BE2C (cell line): ENCODE results near the gene DDX10.

ENCODE experiments used
- DNase-seq: peaks from one replicate; pipeline ENCODE4 v3.0.0-alpha.2; 2020
- H3K27me3 ChIP-seq: fragments of 250-450 bp; sonication (Bioruptor Pico); 2 replicates; pipeline ENCODE4 v1.5.1; 2020; ENCODE audit warnings: mild to moderate bottlenecking
- H3K36me3 ChIP-seq: fragments of 250-450 bp; sonication (Bioruptor Pico); 2 replicates; pipeline ENCODE4 v1.5.1; 2020; ENCODE audit warnings: mild to moderate bottlenecking
- H3K4me1 ChIP-seq: fragments of 250-450 bp; sonication (Bioruptor Pico); 2 replicates; pipeline ENCODE4 v1.5.1; 2020
- H3K4me3 ChIP-seq: 2 replicates; pipeline ENCODE4 v1.5.1; 2011; ENCODE audit warnings: low read depth, low read length
- H3K9me3 ChIP-seq: fragments of 250-450 bp; sonication (Bioruptor Pico); 2 replicates; pipeline ENCODE4 v1.5.1; 2020
- TF ChIP-seq, protein P1 (sequence below): IDR thresholded peaks from 2 replicates; pipeline ENCODE4 v1.5.1; 2012; ENCODE audit warnings: mild to moderate bottlenecking, low read depth, low read length

The DDX10 gene

DNA sequence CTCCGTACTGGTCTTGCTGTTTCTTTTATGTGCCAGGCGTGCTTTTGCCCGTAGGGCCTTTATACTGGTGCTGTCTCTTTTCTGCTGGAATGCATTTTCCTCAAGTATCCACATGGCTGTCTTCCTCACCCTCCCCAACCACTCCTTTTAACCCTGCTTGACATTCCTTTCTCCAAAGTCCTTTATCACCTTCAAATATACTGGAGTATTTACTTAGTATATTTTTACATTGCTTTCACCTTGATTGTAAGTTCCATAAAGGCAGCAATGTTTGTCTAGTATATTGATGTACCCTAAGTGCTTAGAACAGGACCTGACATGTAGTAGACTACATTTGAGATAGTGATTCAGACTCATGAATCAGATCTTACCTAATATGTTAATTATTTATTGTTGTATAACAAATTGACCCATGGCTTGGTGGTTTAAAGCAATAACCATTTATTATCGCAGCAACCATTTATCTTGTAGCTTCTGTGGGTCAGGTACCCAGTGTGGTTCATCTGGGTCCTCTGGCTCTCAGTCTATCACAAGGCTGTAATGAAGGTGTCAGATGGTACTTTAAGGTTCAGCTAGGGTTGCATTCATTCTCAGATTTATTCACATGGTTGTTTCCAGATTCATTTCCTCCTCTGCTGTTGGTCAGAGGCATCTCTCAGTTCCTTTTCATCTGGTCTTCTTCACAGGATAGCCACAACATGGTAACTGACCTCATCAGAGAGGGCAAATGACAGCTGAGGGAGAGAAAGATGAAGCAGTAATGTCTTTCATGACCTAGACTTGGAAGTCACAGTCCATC is 34.2 kb downstream of the DDX10 start:
- Histone ChIP-seq H3K4me1 (no peaks in the 10 kb centered on the region), H3K4me3 (no peak overlapping the region), H3K27me3 (no peaks in the 10 kb centered on the region), H3K36me3 (peaks cover 15% of the 10 kb centered on the region), H3K9me3 (no peaks in the 10 kb centered on the region)
- TF ChIP-seq, protein P1, sequence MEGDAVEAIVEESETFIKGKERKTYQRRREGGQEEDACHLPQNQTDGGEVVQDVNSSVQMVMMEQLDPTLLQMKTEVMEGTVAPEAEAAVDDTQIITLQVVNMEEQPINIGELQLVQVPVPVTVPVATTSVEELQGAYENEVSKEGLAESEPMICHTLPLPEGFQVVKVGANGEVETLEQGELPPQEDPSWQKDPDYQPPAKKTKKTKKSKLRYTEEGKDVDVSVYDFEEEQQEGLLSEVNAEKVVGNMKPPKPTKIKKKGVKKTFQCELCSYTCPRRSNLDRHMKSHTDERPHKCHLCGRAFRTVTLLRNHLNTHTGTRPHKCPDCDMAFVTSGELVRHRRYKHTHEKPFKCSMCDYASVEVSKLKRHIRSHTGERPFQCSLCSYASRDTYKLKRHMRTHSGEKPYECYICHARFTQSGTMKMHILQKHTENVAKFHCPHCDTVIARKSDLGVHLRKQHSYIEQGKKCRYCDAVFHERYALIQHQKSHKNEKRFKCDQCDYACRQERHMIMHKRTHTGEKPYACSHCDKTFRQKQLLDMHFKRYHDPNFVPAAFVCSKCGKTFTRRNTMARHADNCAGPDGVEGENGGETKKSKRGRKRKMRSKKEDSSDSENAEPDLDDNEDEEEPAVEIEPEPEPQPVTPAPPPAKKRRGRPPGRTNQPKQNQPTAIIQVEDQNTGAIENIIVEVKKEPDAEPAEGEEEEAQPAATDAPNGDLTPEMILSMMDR = no peak
- DNase-seq = no peak

DNA sequence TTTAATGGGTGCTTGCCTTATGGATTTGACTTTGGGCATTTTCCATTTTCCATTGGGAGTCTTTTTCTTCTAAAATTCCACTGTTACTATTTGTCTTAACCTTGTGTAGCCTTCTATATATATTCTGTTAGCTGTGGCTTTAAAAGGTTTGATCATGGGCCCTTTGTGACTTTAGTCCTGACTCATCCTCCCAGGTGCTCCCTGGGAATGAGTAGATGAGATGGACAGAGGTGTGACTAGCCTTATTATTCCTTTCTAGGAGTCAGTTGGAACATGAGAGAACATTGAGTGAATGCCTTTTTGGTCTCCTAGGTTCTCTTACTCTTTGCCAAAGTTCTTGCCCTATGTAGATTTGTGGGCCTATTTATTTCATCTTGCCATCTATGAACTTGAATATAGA is 39.0 kb downstream of the DDX10 start:
- Histone ChIP-seq H3K27me3 (no peaks in the 10 kb centered on the region), H3K4me1 (no peaks in the 10 kb centered on the region), H3K36me3 (peaks cover 30% of the 10 kb centered on the region), H3K4me3 (no peak overlapping the region), H3K9me3 (no peaks in the 10 kb centered on the region)
- TF ChIP-seq, protein P1 = no peak
- DNase-seq = no peak

DNA sequence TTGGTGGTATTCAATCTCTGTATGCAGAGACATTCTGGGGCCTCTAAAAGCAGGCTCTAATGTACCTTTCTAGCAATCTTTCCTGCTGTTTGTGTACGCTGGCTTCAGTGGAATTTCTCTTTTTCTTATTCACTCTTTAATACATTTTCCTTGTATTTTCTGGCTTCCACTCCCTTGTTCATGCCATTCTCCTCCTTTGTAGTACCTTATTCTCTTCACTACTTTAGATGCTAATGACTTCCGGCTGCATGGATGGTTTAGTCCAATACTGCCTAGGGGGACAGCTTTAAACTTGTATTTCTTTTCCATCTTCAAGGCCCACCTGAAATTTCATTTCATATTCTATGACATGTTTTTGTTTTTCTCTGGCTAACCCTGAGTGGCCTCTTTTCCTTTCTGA is 40.2 kb downstream of the DDX10 start:
- TF ChIP-seq, protein P1 = no peak

DNA sequence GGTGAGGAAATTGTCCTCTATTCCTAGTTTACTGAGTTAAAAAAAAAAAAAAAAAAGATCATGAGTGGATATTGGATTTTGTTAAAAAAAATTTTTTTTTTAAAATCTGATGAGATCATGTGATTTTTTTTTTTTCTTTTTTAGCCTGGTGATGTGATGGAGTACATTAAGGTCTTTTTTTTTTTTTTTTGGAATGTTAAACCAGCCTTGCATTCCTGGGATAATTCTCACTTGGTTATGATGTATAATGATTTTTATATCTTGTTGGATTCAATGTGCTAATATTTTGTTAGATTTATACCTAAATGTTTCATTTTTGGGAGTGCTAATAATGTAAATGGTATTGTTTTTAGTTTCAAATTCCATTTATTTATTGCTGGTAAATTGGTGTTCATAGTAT is 43.3 kb downstream of the DDX10 start:
- H3K4me3 ChIP-seq = no peak overlapping the region
- H3K4me1 ChIP-seq = no peaks in the 10 kb centered on the region
- no peak for DNase-seq
- H3K36me3 ChIP-seq = peaks cover 42% of the 10 kb centered on the region
- H3K27me3 ChIP-seq = no peaks in the 10 kb centered on the region
- no peaks in the 10 kb centered on the region for H3K9me3 ChIP-seq
- TF ChIP-seq, protein P1 = no peak

More for the DNA sequence above, 40.2 kb downstream of the DDX10 start:
- H3K27me3 ChIP-seq = no peaks in the 10 kb centered on the region
- H3K4me3 ChIP-seq = no peak overlapping the region
- H3K36me3 ChIP-seq = peaks cover 29% of the 10 kb centered on the region
- no peak for DNase-seq
- H3K4me1 ChIP-seq = no peaks in the 10 kb centered on the region
- H3K9me3 ChIP-seq = no peaks in the 10 kb centered on the region

DNA sequence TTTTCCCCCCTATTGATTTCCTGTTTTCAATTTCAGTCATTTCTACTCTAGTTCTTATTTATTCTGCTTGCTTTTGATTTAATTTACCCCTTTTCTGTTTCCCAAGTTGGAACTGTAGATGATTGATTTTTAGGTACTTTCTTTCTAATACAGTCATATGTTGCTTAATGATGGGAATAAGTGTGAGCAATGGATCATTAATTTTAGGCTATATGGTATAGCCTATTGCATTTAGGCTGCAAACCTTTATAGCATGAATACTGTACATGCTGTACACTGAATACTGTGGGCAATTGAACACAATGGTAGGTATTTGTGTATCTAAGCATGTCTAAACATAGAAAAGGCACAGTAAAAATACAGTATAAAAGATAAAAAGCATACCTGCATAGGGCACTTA is 44.9 kb downstream of the DDX10 start:
- Histone ChIP-seq H3K4me3 (no peak overlapping the region), H3K27me3 (no peaks in the 10 kb centered on the region), H3K9me3 (no peaks in the 10 kb centered on the region), H3K36me3 (peaks cover 42% of the 10 kb centered on the region), H3K4me1 (no peaks in the 10 kb centered on the region)
- TF ChIP-seq, protein P1 = no peak
- no peak for DNase-seq

DNA sequence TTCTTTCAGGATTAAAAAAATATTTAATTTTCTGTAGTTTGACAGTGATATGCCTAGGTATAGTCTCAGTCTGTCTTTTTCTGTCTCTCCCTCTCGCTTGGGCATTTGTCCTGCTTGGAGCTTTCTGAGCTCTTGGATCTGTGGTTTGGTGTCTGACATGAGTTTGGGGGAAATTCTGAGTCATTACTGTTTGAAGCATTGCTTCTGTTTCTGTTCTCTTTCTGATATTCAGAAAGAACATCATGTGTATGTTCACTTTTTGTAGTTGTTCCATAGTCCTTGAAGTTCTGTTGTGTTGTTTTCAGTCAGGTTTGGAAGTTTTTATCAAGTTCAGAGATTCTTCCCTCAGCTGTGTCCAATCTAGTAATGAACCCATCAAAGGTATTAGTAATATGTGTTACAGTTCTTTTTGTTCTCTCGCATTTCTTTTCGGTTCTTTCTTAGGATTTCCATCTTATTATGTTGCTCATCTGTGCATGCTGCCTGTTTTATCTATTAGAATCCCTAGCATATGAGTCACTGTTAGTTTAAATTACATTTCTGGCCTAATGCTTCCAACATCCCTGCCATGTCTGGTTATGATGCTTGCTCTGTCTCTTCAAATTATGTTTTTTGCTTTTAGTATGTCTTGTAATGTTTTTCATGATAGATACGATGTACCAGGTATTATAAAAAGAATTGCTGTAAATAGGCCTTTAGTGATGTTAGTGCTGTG is 48.4 kb downstream of the DDX10 start:
- Histone ChIP-seq H3K4me3 (no peak overlapping the region), H3K27me3 (no peaks in the 10 kb centered on the region), H3K36me3 (peaks cover 42% of the 10 kb centered on the region), H3K4me1 (peaks cover under 1% of the 10 kb centered on the region; the same call in 1 of the 2 replicates), H3K9me3 (no peaks in the 10 kb centered on the region)
- DNase-seq = no peak
- TF ChIP-seq, protein P1 = no peak
